HEK293T (cell line): ENCODE data around the gene SEMA5A.

Experiments used
- BHLHE40 ChIP-seq: fragments of 450-650 bp; IDR thresholded peaks from 2 replicates; pipeline ENCODE4 v1.6.1; 2016; ENCODE audit warnings: mild to moderate bottlenecking, moderate library complexity, borderline replicate concordance
- CTBP1 ChIP-seq: fragments of 450-650 bp; IDR thresholded peaks from 2 replicates; pipeline ENCODE4 v1.6.1; 2016; ENCODE audit warnings: borderline replicate concordance
- ELF4 ChIP-seq: fragments of 450-650 bp; IDR thresholded peaks from 2 replicates; pipeline ENCODE4 v1.6.1; 2017; ENCODE audit warnings: antibody characterized with exemption
- FOXA1 ChIP-seq: fragments of 450-650 bp; IDR thresholded peaks from 2 replicates; pipeline ENCODE4 v1.6.1; 2016; ENCODE audit warnings: mild to moderate bottlenecking
- FOXK2 ChIP-seq: fragments of 450-650 bp; IDR thresholded peaks from 2 replicates; pipeline ENCODE4 v1.6.1; 2016; ENCODE audit warnings: mild to moderate bottlenecking
- FOXM1 ChIP-seq: fragments of 450-650 bp; IDR thresholded peaks from 2 replicates; pipeline ENCODE4 v1.6.1; 2017; ENCODE audit warnings: mild to moderate bottlenecking, borderline replicate concordance
- HDGF ChIP-seq: fragments of 450-650 bp; IDR thresholded peaks from 2 replicates; pipeline ENCODE4 v1.6.1; 2017; ENCODE audit warnings: antibody characterized with exemption, borderline replicate concordance
- L3MBTL2 ChIP-seq: fragments of 450-650 bp; conservative IDR thresholded peaks from 2 replicates; pipeline ENCODE4 v1.6.1; 2016; ENCODE audit warnings: mild to moderate bottlenecking
- NFRKB ChIP-seq: fragments of 450-650 bp; IDR thresholded peaks from 2 replicates; pipeline ENCODE4 v1.6.1; 2016; ENCODE audit warnings: mild to moderate bottlenecking, moderate library complexity
- SP1 ChIP-seq: fragments of 450-650 bp; IDR thresholded peaks from 2 replicates; pipeline ENCODE4 v1.6.1; 2017
- SUZ12 ChIP-seq: fragments of 450-650 bp; IDR thresholded peaks from 2 replicates; pipeline ENCODE4 v1.6.1; 2016; ENCODE audit warnings: mild to moderate bottlenecking
- ZNF384 ChIP-seq: fragments of 450-650 bp; IDR thresholded peaks from 2 replicates; pipeline ENCODE4 v1.6.1; 2016

- TF ChIP-seq HDGF (no peak), SP1 (no peak), BHLHE40 (no peak), FOXM1 (no peak), SUZ12 (no peak), ELF4 (no peak), FOXA1 (no peak), ZNF384 (no peak), CTBP1 (no peak), L3MBTL2 (no peak), NFRKB (no peak), FOXK2 (no peak)
These were observed 277.6 kb downstream of the SEMA5A start for GRCh38 chr5:9268226-9268625.
